HK-2 (cell line): ENCODE measurements around the gene ATF1.
"Not testable (repeated sequence)": the region's sequence is repeated elsewhere in the genome, so short reads cannot be mapped to it uniquely, and the experiment has no call there.

Source experiments
- DNase-seq: peaks from one replicate; pipeline ENCODE4 v3.0.0-alpha.2; 2018; ENCODE audit not compliant: unreplicated experiment

ATF1 gene

GRCh38 chr12:50751948-50752721 lies 11.8 kb upstream of the ATF1 start:
- no peak for DNase-seq

GRCh38 chr12:50753232-50753769 lies 10.6 kb upstream of the ATF1 start:
- no peak for DNase-seq

- no peak for DNase-seq
Measured at GRCh38 chr12:50764286-50765094, 589 bp downstream of the ATF1 start.

- no peak for DNase-seq
Measured at GRCh38 chr12:50765095-50765911, 1.4 kb downstream of the ATF1 start.

GRCh38 chr12:50768391-50768790 lies 4.5 kb downstream of the ATF1 start:
- DNase-seq, result no peak

- DNase-seq, result not testable (repeated sequence)
Measured at GRCh38 chr12:50768813-50769212, 4.9 kb downstream of the ATF1 start.

GRCh38 chr12:50771409-50771808 lies 7.5 kb downstream of the ATF1 start:
- no peak for DNase-seq

GRCh38 chr12:50772470-50772869 lies 8.6 kb downstream of the ATF1 start:
- DNase-seq, result no peak

- DNase-seq, result no peak
Measured at GRCh38 chr12:50772877-50773276, 9.0 kb downstream of the ATF1 start.

GRCh38 chr12:50775251-50775650 lies 11.3 kb downstream of the ATF1 start:
- no peak for DNase-seq

- DNase-seq, result no peak
Measured at GRCh38 chr12:50776749-50777728, 13.1 kb downstream of the ATF1 start.

GRCh38 chr12:50778663-50779590 lies 15.0 kb downstream of the ATF1 start:
- no peak for DNase-seq

GRCh38 chr12:50780013-50780412 lies 16.1 kb downstream of the ATF1 start:
- no peak for DNase-seq

- DNase-seq, result no peak
Measured at GRCh38 chr12:50784501-50784900, 20.6 kb downstream of the ATF1 start.

- DNase-seq, result no peak
Measured at GRCh38 chr12:50785406-50786001, 21.6 kb downstream of the ATF1 start.

- DNase-seq, result peak; percentile 38
Measured at GRCh38 chr12:50786498-50787231, 22.8 kb downstream of the ATF1 start.

- DNase-seq, result no peak
Measured at GRCh38 chr12:50787618-50788017, 23.7 kb downstream of the ATF1 start.

GRCh38 chr12:50788561-50788960 lies 24.7 kb downstream of the ATF1 start:
- DNase-seq, result no peak

GRCh38 chr12:50790081-50790480 lies 26.2 kb downstream of the ATF1 start:
- no peak for DNase-seq
